ENCODE measurements around the gene MICU1. TPM values are rescaled to one million over a fixed set of nuclear protein-coding genes. Genes with fewer than 3 reads are reported as not detected.

The MICU1 gene
- total and polyA plus RNA-seq, 2 of the 13 experiments (the other 11 are each of a cell fraction or from before 2014, with no cell fraction given) = 32.5 to 56.1 TPM

DNA sequence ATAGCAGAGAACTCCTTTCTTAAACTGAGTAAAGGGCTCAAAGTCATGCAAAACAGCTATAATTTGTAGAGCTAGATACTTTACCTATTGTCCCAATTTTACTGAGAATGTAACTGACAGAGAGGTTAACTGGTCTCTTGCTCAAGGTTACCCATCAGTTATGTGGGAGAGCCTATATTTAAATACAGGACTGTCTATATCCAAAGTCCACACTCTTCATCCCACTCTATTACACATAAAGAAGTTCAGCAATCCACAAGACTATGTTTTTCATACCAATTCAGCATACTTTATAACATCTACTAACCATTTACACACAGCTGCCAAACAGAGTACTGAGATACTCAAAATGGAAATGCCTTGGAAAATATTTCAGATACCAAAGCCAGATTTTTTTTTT is 100.2 kb downstream of the MICU1 start (continued):
- TF ChIP-seq, protein P1, sequence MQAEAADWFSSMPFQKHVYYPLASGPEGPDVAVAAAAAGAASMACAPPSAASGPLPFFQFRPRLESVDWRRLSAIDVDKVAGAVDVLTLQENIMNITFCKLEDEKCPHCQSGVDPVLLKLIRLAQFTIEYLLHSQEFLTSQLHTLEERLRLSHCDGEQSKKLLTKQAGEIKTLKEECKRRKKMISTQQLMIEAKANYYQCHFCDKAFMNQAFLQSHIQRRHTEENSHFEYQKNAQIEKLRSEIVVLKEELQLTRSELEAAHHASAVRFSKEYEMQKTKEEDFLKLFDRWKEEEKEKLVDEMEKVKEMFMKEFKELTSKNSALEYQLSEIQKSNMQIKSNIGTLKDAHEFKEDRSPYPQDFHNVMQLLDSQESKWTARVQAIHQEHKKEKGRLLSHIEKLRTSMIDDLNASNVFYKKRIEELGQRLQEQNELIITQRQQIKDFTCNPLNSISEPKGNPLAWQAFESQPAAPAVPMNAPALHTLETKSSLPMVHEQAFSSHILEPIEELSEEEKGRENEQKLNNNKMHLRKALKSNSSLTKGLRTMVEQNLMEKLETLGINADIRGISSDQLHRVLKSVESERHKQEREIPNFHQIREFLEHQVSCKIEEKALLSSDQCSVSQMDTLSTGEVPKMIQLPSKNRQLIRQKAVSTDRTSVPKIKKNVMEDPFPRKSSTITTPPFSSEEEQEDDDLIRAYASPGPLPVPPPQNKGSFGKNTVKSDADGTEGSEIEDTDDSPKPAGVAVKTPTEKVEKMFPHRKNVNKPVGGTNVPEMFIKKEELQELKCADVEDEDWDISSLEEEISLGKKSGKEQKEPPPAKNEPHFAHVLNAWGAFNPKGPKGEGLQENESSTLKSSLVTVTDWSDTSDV (CRISPR knock-in tag; IDR thresholded peaks at IDR 0.05) = no peak
- TF ChIP-seq CREB1 (IDR thresholded peaks at IDR 0.05) = no peak
- no peak for TF ChIP-seq CREB1 (CRISPR knock-in tag; IDR thresholded peaks at IDR 0.05)
- TF ChIP-seq, protein P2, sequence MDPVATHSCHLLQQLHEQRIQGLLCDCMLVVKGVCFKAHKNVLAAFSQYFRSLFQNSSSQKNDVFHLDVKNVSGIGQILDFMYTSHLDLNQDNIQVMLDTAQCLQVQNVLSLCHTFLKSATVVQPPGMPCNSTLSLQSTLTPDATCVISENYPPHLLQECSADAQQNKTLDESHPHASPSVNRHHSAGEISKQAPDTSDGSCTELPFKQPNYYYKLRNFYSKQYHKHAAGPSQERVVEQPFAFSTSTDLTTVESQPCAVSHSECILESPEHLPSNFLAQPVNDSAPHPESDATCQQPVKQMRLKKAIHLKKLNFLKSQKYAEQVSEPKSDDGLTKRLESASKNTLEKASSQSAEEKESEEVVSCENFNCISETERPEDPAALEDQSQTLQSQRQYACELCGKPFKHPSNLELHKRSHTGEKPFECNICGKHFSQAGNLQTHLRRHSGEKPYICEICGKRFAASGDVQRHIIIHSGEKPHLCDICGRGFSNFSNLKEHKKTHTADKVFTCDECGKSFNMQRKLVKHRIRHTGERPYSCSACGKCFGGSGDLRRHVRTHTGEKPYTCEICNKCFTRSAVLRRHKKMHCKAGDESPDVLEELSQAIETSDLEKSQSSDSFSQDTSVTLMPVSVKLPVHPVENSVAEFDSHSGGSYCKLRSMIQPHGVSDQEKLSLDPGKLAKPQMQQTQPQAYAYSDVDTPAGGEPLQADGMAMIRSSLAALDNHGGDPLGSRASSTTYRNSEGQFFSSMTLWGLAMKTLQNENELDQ (CRISPR knock-in tag; IDR thresholded peaks at IDR 0.05; ENCODE audit: borderline replicate concordance) = no peak
- no peak for TF ChIP-seq NFYB (CRISPR knock-in tag; IDR thresholded peaks at IDR 0.05)
- TF ChIP-seq FIP1L1 (IDR thresholded peaks at IDR 0.05; ENCODE audit: borderline replicate concordance, insufficient read depth, low read depth, low read length) = no peak
- no peak for TF ChIP-seq TMF1 (CRISPR knock-in tag; IDR thresholded peaks at IDR 0.05; ENCODE audit: low read depth)
- no peak for TF ChIP-seq SUZ12 (IDR thresholded peaks at IDR 0.05; ENCODE audit: low read depth, low read length)
- peak; percentile 61 for TF ChIP-seq GATAD2A (CRISPR knock-in tag; IDR thresholded peaks at IDR 0.05)
- no peak for TF ChIP-seq ZNF788 (CRISPR knock-in tag; IDR thresholded peaks at IDR 0.05; ENCODE audit: borderline replicate concordance)
- TF ChIP-seq RBFOX2 (IDR thresholded peaks at IDR 0.05; ENCODE audit: low read depth, low read length) = 0 out of 2 replicates have a peak, but pooled peaks have one; percentile 34
- 0 out of 2 replicates have a peak, but pooled peaks have one; percentile 33 for TF ChIP-seq CEBPG (CRISPR knock-in tag; IDR thresholded peaks at IDR 0.05)
- TF ChIP-seq, protein P3, sequence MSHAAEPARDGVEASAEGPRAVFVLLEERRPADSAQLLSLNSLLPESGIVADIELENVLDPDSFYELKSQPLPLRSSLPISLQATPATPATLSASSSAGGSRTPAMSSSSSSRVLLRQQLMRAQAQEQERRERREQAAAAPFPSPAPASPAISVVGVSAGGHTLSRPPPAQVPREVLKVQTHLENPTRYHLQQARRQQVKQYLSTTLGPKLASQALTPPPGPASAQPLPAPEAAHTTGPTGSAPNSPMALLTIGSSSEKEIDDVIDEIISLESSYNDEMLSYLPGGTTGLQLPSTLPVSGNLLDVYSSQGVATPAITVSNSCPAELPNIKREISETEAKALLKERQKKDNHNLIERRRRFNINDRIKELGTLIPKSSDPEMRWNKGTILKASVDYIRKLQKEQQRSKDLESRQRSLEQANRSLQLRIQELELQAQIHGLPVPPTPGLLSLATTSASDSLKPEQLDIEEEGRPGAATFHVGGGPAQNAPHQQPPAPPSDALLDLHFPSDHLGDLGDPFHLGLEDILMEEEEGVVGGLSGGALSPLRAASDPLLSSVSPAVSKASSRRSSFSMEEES (CRISPR knock-in tag; IDR thresholded peaks at IDR 0.05) = 0 out of 2 replicates have a peak, but pooled peaks have one; percentile 7
- TF ChIP-seq ELF4 (CRISPR knock-in tag; IDR thresholded peaks at IDR 0.05; ENCODE audit: borderline replicate concordance) = no peak
- TF ChIP-seq ZNF296 (CRISPR knock-in tag; conservative IDR thresholded peaks at IDR 0.05) = no peak
- TF ChIP-seq, protein P4, sequence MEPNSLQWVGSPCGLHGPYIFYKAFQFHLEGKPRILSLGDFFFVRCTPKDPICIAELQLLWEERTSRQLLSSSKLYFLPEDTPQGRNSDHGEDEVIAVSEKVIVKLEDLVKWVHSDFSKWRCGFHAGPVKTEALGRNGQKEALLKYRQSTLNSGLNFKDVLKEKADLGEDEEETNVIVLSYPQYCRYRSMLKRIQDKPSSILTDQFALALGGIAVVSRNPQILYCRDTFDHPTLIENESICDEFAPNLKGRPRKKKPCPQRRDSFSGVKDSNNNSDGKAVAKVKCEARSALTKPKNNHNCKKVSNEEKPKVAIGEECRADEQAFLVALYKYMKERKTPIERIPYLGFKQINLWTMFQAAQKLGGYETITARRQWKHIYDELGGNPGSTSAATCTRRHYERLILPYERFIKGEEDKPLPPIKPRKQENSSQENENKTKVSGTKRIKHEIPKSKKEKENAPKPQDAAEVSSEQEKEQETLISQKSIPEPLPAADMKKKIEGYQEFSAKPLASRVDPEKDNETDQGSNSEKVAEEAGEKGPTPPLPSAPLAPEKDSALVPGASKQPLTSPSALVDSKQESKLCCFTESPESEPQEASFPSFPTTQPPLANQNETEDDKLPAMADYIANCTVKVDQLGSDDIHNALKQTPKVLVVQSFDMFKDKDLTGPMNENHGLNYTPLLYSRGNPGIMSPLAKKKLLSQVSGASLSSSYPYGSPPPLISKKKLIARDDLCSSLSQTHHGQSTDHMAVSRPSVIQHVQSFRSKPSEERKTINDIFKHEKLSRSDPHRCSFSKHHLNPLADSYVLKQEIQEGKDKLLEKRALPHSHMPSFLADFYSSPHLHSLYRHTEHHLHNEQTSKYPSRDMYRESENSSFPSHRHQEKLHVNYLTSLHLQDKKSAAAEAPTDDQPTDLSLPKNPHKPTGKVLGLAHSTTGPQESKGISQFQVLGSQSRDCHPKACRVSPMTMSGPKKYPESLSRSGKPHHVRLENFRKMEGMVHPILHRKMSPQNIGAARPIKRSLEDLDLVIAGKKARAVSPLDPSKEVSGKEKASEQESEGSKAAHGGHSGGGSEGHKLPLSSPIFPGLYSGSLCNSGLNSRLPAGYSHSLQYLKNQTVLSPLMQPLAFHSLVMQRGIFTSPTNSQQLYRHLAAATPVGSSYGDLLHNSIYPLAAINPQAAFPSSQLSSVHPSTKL (CRISPR knock-in tag; IDR thresholded peaks at IDR 0.05) = peak; percentile 38
- TF ChIP-seq ZNF460 (CRISPR knock-in tag; IDR thresholded peaks at IDR 0.05; ENCODE audit: borderline replicate concordance) = no peak

All from HepG2 (cell line).